Stomach (tissue), 9 donors: Measurements from ENCODE around the gene SEPHS1. TPM values are rescaled to one million over a fixed set of nuclear protein-coding genes. Genes with fewer than 3 reads are reported as not detected.

Source experiments
- DNase-seq, 2 donors: peaks; one replicate each; pipeline versions ENCODE4 v3.0.0 to v3.0.0-alpha.2; 2013 to 2019
- H3K27ac ChIP-seq, 5 donors: fragments of 200-600 bp in 4 of 5; sonication (generic) in 4 of 5; one replicate each; pipeline ENCODE4 v1.5.1; 2013 to 2019; ENCODE audit warnings: mild to moderate bottlenecking in 1 of 5, moderate library complexity in 1 of 5
- H3K27me3 ChIP-seq, 3 donors: fragments of 200-600 bp; sonication (generic); one replicate each; pipeline ENCODE4 v1.5.1; 2017 to 2019; ENCODE audit warnings: mixed run types in 1 of 3
- H3K36me3 ChIP-seq, 4 donors: fragments of 200-600 bp; sonication (generic); 1 replicate in 3 of 4; 2 replicates in 1 of 4; pipeline ENCODE4 v1.5.1; 2016 to 2019
- H3K4me1 ChIP-seq, 4 donors: fragments of 200-600 bp; sonication (generic); one replicate each; pipeline ENCODE4 v1.5.1; 2016 to 2019
- H3K4me3 ChIP-seq, 4 donors: fragments of 200-600 bp; sonication (generic) in 3 of 4; one replicate each; pipeline ENCODE4 v1.5.1; 2016 to 2019; ENCODE audit warnings: mild to moderate bottlenecking in 1 of 4
- H3K9me3 ChIP-seq, 4 donors: fragments of 200-600 bp; sonication (generic); one replicate each; pipeline ENCODE4 v1.5.1; 2016 to 2019
- CTCF ChIP-seq, 7 experiments: fragments of 450-650 bp in 4 of 7; fragments of 200-600 bp in 3 of 7; sonication (generic) in 3 of 7; IDR thresholded peaks; one replicate each; pipeline ENCODE4 v1.5.1; 2016 to 2019; ENCODE audit warnings: antibody characterized with exemption in 7 of 7, control low read depth in 2 of 7, mild to moderate bottlenecking in 1 of 7
- EP300 ChIP-seq: sonication (generic); formaldehyde crosslinking; IDR thresholded peaks from one replicate; pipeline ENCODE4 v1.6.1; 2017; ENCODE audit warnings: antibody characterized with exemption
- POLR2A ChIP-seq, 4 donors: fragments of 450-650 bp; IDR thresholded peaks; one replicate each; pipeline ENCODE4 v1.6.1; 2016; ENCODE audit warnings: antibody characterized with exemption in 4 of 4, control low read depth in 2 of 4, mild to moderate bottlenecking in 1 of 4, moderate library complexity in 1 of 4
- POLR2AphosphoS5 ChIP-seq, 3 donors: sonication (generic); formaldehyde crosslinking; IDR thresholded peaks; one replicate each; pipeline ENCODE4 v1.6.1; 2016; ENCODE audit warnings: antibody characterized with exemption in 3 of 3
- WGBS, 5 donors: extraction: QIAGEN DNeasy Blood & Tissue Kit in 3 of 5; methylation state at CpG; one replicate each; pipeline versions ENCODE4 v1.1.5 to v1.1.7; 2013 to 2018; 5-methylcytosine and 5-hydroxymethylcytosine counted together
- intact Hi-C: fragments of 100-400 bp; cut with DNase I; formaldehyde crosslinking; loops from one replicate; pipeline ENCODE4 v1.15.1; 2023; ENCODE audit warnings: low total_unique reads
- polyA plus RNA-seq, 3 donors: library from polyadenylated mRNA; stranded (reverse); fragments of 200-250 nt; gene quantifications; one replicate each; pipeline ENCODE4 v1.2.3, GENCODE V29; 2013
- total RNA-seq, 5 donors: library from RNA; depleted of rRNA; stranded (reverse); fragments of >200 nt; gene quantifications; one replicate each; pipeline versions ENCODE4 v1.1.0 to v1.2.3, GENCODE V29; 2014 to 2016
- donor health status: healthy with polysubstance abuse.
- donor health status: Bipolar disorder and iron deficiency.
- donor health status: healthy.

Gene SEPHS1
- total and polyA plus RNA-seq, 8 donors: 15.2 to 63.0 (median 21.6) TPM

DNA sequence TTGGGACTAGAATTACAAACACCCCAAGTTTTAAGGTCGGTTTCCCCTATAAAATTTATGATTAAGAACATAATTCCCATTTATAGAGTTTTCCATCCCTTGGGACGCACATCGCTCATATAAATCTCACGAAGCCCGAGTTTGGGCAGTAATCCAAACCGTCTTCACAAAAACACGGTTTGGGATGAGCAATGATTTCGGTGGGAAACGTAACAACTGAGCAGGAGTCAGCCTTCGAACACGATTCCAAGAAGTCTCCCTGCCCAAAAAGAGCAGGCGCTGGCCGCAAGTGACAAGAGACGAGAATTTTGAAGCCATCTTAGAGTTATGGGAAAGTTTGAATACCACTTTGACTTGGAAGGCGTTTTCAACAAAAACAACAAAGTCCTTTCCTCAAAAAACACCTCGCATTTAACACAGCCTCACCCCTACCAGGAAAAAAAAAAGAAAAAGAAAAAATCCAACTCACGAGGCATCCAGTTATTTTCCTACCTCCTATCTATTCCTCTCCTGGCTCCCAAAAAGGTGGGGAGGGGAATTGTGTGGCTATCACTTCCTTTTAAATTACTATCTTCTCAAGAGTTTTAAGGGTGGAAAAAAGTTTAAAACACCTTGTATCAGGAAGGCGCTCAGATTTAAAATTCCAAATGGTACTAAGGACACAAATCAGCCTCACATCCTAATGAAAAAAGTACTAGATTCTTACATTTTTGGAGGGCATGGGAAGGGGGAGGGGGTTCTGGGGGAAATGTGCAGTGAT lies 1.6 kb downstream of the SEPHS1 start:
- Histone ChIP-seq H3K4me3 (peak overlapping the region; percentile 63 to 93 (median 89)), H3K9me3 (no peaks in the 10 kb centered on the region), H3K27ac (peak overlapping the region; percentile 91 to 100 (median 97)), H3K27me3 (peaks cover 0 to 6% (median 3%) of the 10 kb centered on the region in 3 donors), H3K4me1 (peaks cover 19 to 65% (median 38%) of the 10 kb centered on the region in 4 donors), H3K36me3 (peaks cover 0 to 12% (median 8%) of the 10 kb centered on the region in 4 donors)
- TF ChIP-seq POLR2A (IDR thresholded peaks at IDR 0.05): no peak
- peak in 1 of 2 donors; percentile 73 for DNase-seq
- intact Hi-C loops: no loop called here
- WGBS, 5 donors: 11 to 17% (median 14%) methylated on average over 18 of the region's 18 CpGs

- H3K27me3 ChIP-seq: no peaks in the 10 kb centered on the region
- whole genome bisulfite sequencing, 5 donors: 86 to 90% (median 89%) methylated on average over 12 of the region's 12 CpGs
- TF ChIP-seq CTCF (IDR thresholded peaks at IDR 0.05): no peak
- no peak for TF ChIP-seq POLR2AphosphoS5 (IDR thresholded peaks at IDR 0.05)
- TF ChIP-seq POLR2A (IDR thresholded peaks at IDR 0.05): no peak
- no peak for TF ChIP-seq EP300
- H3K4me1 ChIP-seq: peaks cover 3 to 49% (median 15%) of the 10 kb centered on the region in 4 donors
- H3K9me3 ChIP-seq: no peaks in the 10 kb centered on the region
- H3K36me3 ChIP-seq: peaks cover 14 to 38% (median 32%) of the 10 kb centered on the region in 4 donors
- intact Hi-C loops: no loop called here
- peak overlapping the region in 1 of 5 donors; percentile 18 for H3K27ac ChIP-seq
- peak in 1 of 2 donors; percentile 23 for DNase-seq
- no peak overlapping the region for H3K4me3 ChIP-seq
These were observed 7.3 kb downstream of the SEPHS1 start for GRCh38 chr10:13340626-13341376.

GRCh38 chr10:13340068-13340467 lies 8.0 kb downstream of the SEPHS1 start:
- H3K27ac ChIP-seq: peak overlapping the region in 1 of 5 donors; percentile 24
- H3K4me3 ChIP-seq: no peak overlapping the region
- intact Hi-C loops: no loop called here
- no peaks in the 10 kb centered on the region for H3K9me3 ChIP-seq
- no peak for DNase-seq
- H3K27me3 ChIP-seq: no peaks in the 10 kb centered on the region
- TF ChIP-seq POLR2A (IDR thresholded peaks at IDR 0.05) (no peak), POLR2AphosphoS5 (IDR thresholded peaks at IDR 0.05) (no peak), EP300 (no peak)
- WGBS, 5 donors: 77 to 87% (median 83%) methylated on average over 9 of the region's 9 CpGs
- peaks cover 14 to 46% (median 39%) of the 10 kb centered on the region in 4 donors for H3K36me3 ChIP-seq
- peaks cover 0 to 41% (median 8%) of the 10 kb centered on the region in 4 donors for H3K4me1 ChIP-seq

GRCh38 chr10:13338390-13339110 lies 9.5 kb downstream of the SEPHS1 start:
- Histone ChIP-seq H3K9me3 (no peaks in the 10 kb centered on the region), H3K27me3 (no peaks in the 10 kb centered on the region), H3K36me3 (peaks cover 14 to 54% (median 52%) of the 10 kb centered on the region in 4 donors), H3K4me1 (peaks cover 0 to 27% (median 5%) of the 10 kb centered on the region in 4 donors), H3K4me3 (no peak overlapping the region), H3K27ac (no peak overlapping the region)
- peak in 1 of 2 donors; percentile 84 for DNase-seq
- intact Hi-C loops: no loop called here
- TF ChIP-seq CTCF (IDR thresholded peaks at IDR 0.05): no peak
- no peak for TF ChIP-seq POLR2A (IDR thresholded peaks at IDR 0.05)
- TF ChIP-seq EP300: no peak
- no peak for TF ChIP-seq POLR2AphosphoS5 (IDR thresholded peaks at IDR 0.05)
- 52 to 74% (median 70%) methylated on average over 10 of the region's 10 CpGs for WGBS, 5 donors

GRCh38 chr10:13337827-13338196 lies 10.3 kb downstream of the SEPHS1 start:
- no peak for DNase-seq
- Histone ChIP-seq H3K36me3 (peaks cover 17 to 61% (median 54%) of the 10 kb centered on the region in 4 donors), H3K9me3 (no peaks in the 10 kb centered on the region), H3K27me3 (no peaks in the 10 kb centered on the region), H3K4me1 (peaks cover 0 to 20% (median 5%) of the 10 kb centered on the region in 4 donors), H3K27ac (no peak overlapping the region), H3K4me3 (no peak overlapping the region)
- TF ChIP-seq POLR2AphosphoS5 (IDR thresholded peaks at IDR 0.05) (no peak), CTCF (IDR thresholded peaks at IDR 0.05) (no peak)
- intact Hi-C loops: no loop called here
- 77 to 94% (median 91%) methylated on average over 6 of the region's 6 CpGs for WGBS, 5 donors
